Tibial artery (tissue), 4 donors: Measurements from ENCODE around the gene BRAF.

Experiments
- DNase-seq, 2 donors: peaks; one replicate each; pipeline ENCODE4 v3.0.0-alpha.2; 2019
- H3K27ac ChIP-seq, 2 donors: fragments of 200-600 bp; sonication (generic) in 1 of 2; 1 replicate in 1 of 2; 2 replicates in 1 of 2; pipeline ENCODE4 v1.5.1; 2018 to 2019; ENCODE audit warnings: mild to moderate bottlenecking in 1 of 2
- H3K27me3 ChIP-seq, 2 donors: fragments of 200-600 bp; sonication (generic) in 1 of 2; one replicate each; pipeline versions ENCODE4 v1.5.1 to v1.6.0; 2016 to 2019
- H3K36me3 ChIP-seq, 3 donors: fragments of 200-600 bp; sonication (generic) in 2 of 3; one replicate each; pipeline ENCODE4 v1.5.1; 2016 to 2019; ENCODE audit warnings: mild to moderate bottlenecking in 2 of 3
- H3K4me1 ChIP-seq, 4 donors: fragments of 200-600 bp; sonication (generic) in 2 of 4; 1 replicate in 3 of 4; 2 replicates in 1 of 4; pipeline ENCODE4 v1.5.1; 2016 to 2019
- H3K4me3 ChIP-seq, 2 donors: fragments of 200-600 bp; sonication (generic) in 1 of 2; 1 replicate in 1 of 2; 2 replicates in 1 of 2; pipeline ENCODE4 v1.5.1; 2018 to 2019; ENCODE audit warnings: mild to moderate bottlenecking in 2 of 2
- H3K9me3 ChIP-seq, 3 donors: fragments of 200-600 bp; sonication (generic) in 1 of 3; one replicate each; pipeline ENCODE4 v1.5.1; 2016 to 2019
- intact Hi-C: fragments of 100-400 bp; cut with DNase I; formaldehyde crosslinking; loops from one replicate; pipeline ENCODE4 v1.15.0; 2023; ENCODE audit warnings: low total_unique reads
- TF ChIP-seq, protein P1 (sequence below), 2 experiments: fragments of 200-600 bp in 1 of 2; fragments of 450-650 bp in 1 of 2; IDR thresholded peaks; one replicate each; pipeline ENCODE4 v1.5.1; 2017 to 2019; ENCODE audit warnings: antibody characterized with exemption in 2 of 2, mild to moderate bottlenecking in 1 of 2, moderate library complexity in 1 of 2

BRAF gene

DNA sequence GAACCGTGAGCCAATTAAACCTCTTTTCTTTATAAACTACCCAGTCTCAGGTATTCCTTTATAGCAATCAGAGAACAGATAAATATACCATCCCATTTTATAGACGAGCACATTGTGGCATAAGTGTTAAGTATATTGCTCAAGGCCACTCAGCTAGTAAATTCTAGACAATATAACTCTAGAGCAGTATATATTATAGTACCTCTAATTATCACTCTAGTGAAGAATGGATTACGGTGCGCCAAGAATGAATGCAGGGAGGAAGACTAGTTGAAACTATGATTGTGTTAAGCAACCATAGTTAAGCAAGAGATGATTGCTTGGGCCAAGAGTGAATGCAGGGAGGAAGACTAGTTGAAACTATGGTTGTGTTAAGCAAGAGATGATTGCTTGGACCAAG is 60.9 kb downstream of the BRAF start:
- H3K27me3 ChIP-seq: no peaks in the 10 kb centered on the region
- no peaks in the 10 kb centered on the region for H3K36me3 ChIP-seq
- H3K9me3 ChIP-seq: no peaks in the 10 kb centered on the region
- H3K27ac ChIP-seq: no peak overlapping the region
- H3K4me1 ChIP-seq: no peaks in the 10 kb centered on the region
- TF ChIP-seq, protein P1, sequence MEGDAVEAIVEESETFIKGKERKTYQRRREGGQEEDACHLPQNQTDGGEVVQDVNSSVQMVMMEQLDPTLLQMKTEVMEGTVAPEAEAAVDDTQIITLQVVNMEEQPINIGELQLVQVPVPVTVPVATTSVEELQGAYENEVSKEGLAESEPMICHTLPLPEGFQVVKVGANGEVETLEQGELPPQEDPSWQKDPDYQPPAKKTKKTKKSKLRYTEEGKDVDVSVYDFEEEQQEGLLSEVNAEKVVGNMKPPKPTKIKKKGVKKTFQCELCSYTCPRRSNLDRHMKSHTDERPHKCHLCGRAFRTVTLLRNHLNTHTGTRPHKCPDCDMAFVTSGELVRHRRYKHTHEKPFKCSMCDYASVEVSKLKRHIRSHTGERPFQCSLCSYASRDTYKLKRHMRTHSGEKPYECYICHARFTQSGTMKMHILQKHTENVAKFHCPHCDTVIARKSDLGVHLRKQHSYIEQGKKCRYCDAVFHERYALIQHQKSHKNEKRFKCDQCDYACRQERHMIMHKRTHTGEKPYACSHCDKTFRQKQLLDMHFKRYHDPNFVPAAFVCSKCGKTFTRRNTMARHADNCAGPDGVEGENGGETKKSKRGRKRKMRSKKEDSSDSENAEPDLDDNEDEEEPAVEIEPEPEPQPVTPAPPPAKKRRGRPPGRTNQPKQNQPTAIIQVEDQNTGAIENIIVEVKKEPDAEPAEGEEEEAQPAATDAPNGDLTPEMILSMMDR (IDR thresholded peaks at IDR 0.05): no peak
- H3K4me3 ChIP-seq: no peak overlapping the region
- no peak for DNase-seq
- intact Hi-C loops: no loop called here

DNA sequence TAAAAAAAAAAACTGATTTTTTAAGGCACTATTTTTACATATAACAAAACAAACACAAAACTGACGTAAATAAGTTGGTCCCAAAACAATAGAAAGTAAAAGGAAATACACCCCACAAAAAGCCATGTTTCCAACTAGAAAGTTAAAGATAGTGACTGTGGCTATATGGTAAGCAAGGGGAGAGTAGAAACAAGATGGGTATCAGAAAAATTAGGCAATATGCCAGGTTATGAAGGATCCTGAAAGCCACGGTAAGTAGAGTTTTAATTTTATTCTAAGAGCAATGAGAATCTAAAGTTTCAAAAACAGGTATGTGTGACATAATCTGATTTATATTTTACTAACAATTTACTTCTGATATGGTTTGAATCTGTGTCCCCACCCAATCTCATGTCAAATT is 61.5 kb downstream of the BRAF start:
- TF ChIP-seq, protein P1 (IDR thresholded peaks at IDR 0.05): no peak
- no peak overlapping the region for H3K4me3 ChIP-seq
- no peaks in the 10 kb centered on the region for H3K9me3 ChIP-seq
- no peaks in the 10 kb centered on the region for H3K27me3 ChIP-seq
- DNase-seq: no peak
- H3K4me1 ChIP-seq: no peaks in the 10 kb centered on the region
- no peak overlapping the region for H3K27ac ChIP-seq
- no peaks in the 10 kb centered on the region for H3K36me3 ChIP-seq
- intact Hi-C loops: no loop called here

GRCh38 chr7:140857048-140857447 is 67.7 kb downstream of the BRAF start:
- TF ChIP-seq, protein P1 (IDR thresholded peaks at IDR 0.05): no peak
- Histone ChIP-seq H3K27ac (no peak overlapping the region), H3K4me1 (peaks cover 0 to 9% (median 0%) of the 10 kb centered on the region in 4 donors), H3K4me3 (no peak overlapping the region), H3K9me3 (no peaks in the 10 kb centered on the region), H3K36me3 (no peaks in the 10 kb centered on the region), H3K27me3 (no peaks in the 10 kb centered on the region)
- DNase-seq: no peak
- intact Hi-C loops: no loop called here

- no peaks in the 10 kb centered on the region for H3K27me3 ChIP-seq
- H3K36me3 ChIP-seq: peaks cover 0 to 12% (median under 1%) of the 10 kb centered on the region in 3 donors
- no peak overlapping the region for H3K27ac ChIP-seq
- TF ChIP-seq, protein P1 (IDR thresholded peaks at IDR 0.05): no peak
- no peaks in the 10 kb centered on the region for H3K4me1 ChIP-seq
- H3K9me3 ChIP-seq: no peaks in the 10 kb centered on the region
- intact Hi-C loops: no loop called here
- H3K4me3 ChIP-seq: no peak overlapping the region
- DNase-seq: no peak
Measured at GRCh38 chr7:140841166-140841715, 83.5 kb downstream of the BRAF start.

DNA sequence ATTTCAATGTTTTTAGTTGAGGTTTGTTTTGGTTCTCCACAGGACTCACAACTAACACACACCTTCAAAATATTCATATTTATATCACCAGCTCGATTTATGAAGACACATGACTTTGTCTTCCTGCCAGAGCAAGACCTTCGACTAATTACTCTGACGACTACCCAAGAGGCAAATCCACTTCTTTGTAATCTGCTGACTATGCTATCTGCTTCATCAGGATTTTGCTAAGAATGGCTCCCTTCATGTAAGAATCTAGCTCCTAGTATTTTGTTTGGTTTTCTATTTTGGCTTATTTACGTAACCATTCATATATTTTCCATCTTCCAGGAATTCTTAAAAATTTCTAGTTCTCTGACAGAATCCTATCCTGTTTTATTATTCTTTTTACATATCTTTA is 93.0 kb downstream of the BRAF start:
- DNase-seq: no peak
- intact Hi-C loops: no loop called here
- Histone ChIP-seq H3K9me3 (no peaks in the 10 kb centered on the region), H3K27me3 (no peaks in the 10 kb centered on the region), H3K27ac (no peak overlapping the region), H3K4me3 (no peak overlapping the region), H3K36me3 (peaks cover 3 to 16% (median 9%) of the 10 kb centered on the region in 3 donors), H3K4me1 (peaks cover 0 to 4% (median 0%) of the 10 kb centered on the region in 4 donors)
- TF ChIP-seq, protein P1 (IDR thresholded peaks at IDR 0.05): no peak

GRCh38 chr7:140829720-140830119 is 95.0 kb downstream of the BRAF start:
- no peak overlapping the region for H3K27ac ChIP-seq
- H3K4me1 ChIP-seq: peaks cover 0 to 4% (median 0%) of the 10 kb centered on the region in 4 donors
- intact Hi-C loops: loop anchor here (10.0 kb wide), 1 partner anchor 85 kb away; no protein-coding TSS in a partner anchor
- DNase-seq: no peak
- H3K27me3 ChIP-seq: no peaks in the 10 kb centered on the region
- H3K4me3 ChIP-seq: no peak overlapping the region
- peaks cover under 1 to 14% (median 9%) of the 10 kb centered on the region in 3 donors for H3K36me3 ChIP-seq
- no peaks in the 10 kb centered on the region for H3K9me3 ChIP-seq
- TF ChIP-seq, protein P1 (IDR thresholded peaks at IDR 0.05): no peak
